ENCODE data around the gene KDM3B. TPM values are rescaled to one million over a fixed set of nuclear protein-coding genes. Genes with fewer than 3 reads are reported as not detected.

KDM3B gene
- total RNA-seq, 1 donor from 2014 or later: 39.1 TPM

DNA sequence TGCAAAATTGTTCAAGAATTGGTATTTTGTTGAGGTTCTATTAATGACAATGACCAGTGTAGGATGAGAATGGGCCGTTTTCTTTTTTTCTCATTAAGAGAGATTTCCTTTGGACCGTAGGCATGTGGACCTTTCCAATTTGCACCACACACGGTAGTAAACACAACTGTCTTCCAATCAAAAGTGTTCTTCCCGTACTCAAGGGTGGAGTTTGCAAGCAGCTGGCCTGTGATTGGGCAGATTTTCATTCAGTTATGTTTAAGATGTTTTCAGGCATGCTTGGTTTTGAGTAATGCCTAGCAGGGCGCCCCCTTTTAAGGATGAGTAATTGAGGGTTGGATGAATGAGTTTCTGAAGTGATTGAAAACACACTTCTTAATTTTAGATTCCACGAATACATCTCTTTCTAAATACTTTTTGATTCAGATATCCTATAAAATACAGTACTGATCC lies 2.5 kb downstream of the KDM3B start:
- H3K27ac Mint-ChIP-seq (ENCODE audit: unreplicated experiment): peak overlapping the region; percentile 98
- H3K4me3 Mint-ChIP-seq (ENCODE audit: unreplicated experiment): peak overlapping the region; percentile 94
- H3K4me1 Mint-ChIP-seq (ENCODE audit: low read depth): peaks cover 54% of the 10 kb centered on the region
- peak; percentile 35 for TF ChIP-seq CTCF (IDR thresholded peaks at IDR 0.05)
- no peaks in the 10 kb centered on the region for H3K36me3 Mint-ChIP-seq (ENCODE audit: low read depth)
- H3K27me3 Mint-ChIP-seq (ENCODE audit: low read depth): no peaks in the 10 kb centered on the region
- DNase-seq (ENCODE audit: low spot score): no peak
- H3K9me3 Mint-ChIP-seq (ENCODE audit: low read depth): peaks cover 4% of the 10 kb centered on the region

DNA sequence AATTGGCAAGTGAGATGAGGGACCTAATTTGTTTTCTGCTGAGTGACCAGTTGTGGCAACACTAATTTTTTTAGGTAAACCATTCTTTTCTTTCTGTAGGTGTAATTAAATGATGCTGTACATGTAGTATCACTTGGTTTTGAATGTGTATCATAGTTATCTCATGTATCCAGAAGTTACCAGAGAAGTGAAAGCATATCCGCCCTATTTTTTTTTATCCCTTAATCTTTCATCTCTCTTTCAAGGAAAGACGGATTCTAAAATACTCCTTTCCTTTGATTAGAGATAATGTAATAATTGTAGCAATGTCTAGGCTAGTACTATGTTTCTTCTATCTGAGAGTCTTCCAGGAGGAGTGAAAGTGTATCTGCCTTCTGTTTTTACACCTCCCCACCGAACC lies 7.1 kb downstream of the KDM3B start:
- Mint-ChIP-seq H3K4me3 (ENCODE audit: unreplicated experiment) (no peak overlapping the region), H3K27me3 (ENCODE audit: low read depth) (no peaks in the 10 kb centered on the region), H3K4me1 (ENCODE audit: low read depth) (peaks cover 27% of the 10 kb centered on the region), H3K9me3 (ENCODE audit: low read depth) (no peaks in the 10 kb centered on the region), H3K27ac (ENCODE audit: unreplicated experiment) (no peak overlapping the region), H3K36me3 (ENCODE audit: low read depth) (no peaks in the 10 kb centered on the region)
- TF ChIP-seq CTCF (IDR thresholded peaks at IDR 0.05): no peak
- DNase-seq (ENCODE audit: low spot score): no peak

GRCh38 chr5:138360941-138361452 lies 8.5 kb downstream of the KDM3B start:
- Mint-ChIP-seq H3K4me1 (ENCODE audit: low read depth) (peaks cover 13% of the 10 kb centered on the region), H3K36me3 (ENCODE audit: low read depth) (no peaks in the 10 kb centered on the region), H3K4me3 (ENCODE audit: unreplicated experiment) (no peak overlapping the region), H3K27me3 (ENCODE audit: low read depth) (no peaks in the 10 kb centered on the region), H3K9me3 (ENCODE audit: low read depth) (no peaks in the 10 kb centered on the region), H3K27ac (ENCODE audit: unreplicated experiment) (no peak overlapping the region)
- no peak for TF ChIP-seq CTCF (IDR thresholded peaks at IDR 0.05)
- DNase-seq (ENCODE audit: low spot score): no peak

- DNase-seq (ENCODE audit: low spot score): no peak
- Mint-ChIP-seq H3K4me3 (ENCODE audit: unreplicated experiment) (no peak overlapping the region), H3K36me3 (ENCODE audit: low read depth) (no peaks in the 10 kb centered on the region), H3K27ac (ENCODE audit: unreplicated experiment) (no peak overlapping the region), H3K27me3 (ENCODE audit: low read depth) (no peaks in the 10 kb centered on the region), H3K4me1 (ENCODE audit: low read depth) (peaks cover 31% of the 10 kb centered on the region), H3K9me3 (ENCODE audit: low read depth) (no peaks in the 10 kb centered on the region)
- no peak for TF ChIP-seq CTCF (IDR thresholded peaks at IDR 0.05)
Measured at GRCh38 chr5:138364576-138364975, 12.1 kb downstream of the KDM3B start.

DNA sequence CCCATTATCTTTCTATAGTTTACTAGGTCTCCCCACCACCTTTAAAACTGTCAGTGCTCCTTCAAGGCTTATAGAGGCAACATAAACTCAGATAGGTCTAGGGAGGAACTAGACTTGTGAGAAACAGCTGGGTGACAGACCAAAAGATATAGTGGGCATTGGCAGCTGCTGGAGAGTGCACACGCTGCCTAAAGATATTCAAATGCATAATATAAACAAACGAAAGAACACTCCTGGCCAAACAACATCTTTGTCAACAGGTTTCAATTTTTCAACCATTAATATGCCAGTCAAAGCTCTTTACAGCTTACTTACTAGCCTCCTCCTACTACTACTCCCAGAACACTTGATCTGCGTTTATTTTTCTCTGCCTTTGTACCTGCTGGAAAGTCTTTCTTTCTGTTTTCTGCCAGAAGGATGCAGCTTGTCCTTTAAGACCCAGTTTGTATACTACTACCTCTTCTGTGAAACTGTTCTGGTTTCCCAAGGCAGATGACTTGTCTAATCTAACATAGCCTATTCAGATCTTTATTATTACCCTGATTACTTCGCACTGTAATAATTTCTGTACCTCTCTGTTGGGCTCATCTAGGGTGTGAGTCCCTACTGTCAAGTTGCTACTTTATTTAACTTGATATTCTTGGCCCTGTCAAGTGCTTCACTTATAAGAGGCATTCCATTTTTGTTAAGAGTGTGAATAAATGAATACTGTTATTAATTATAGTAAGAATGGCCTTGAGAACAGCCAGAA lies 14.3 kb downstream of the KDM3B start:
- Mint-ChIP-seq H3K4me1 (ENCODE audit: low read depth) (peaks cover 39% of the 10 kb centered on the region), H3K4me3 (ENCODE audit: unreplicated experiment) (no peak overlapping the region), H3K9me3 (ENCODE audit: low read depth) (no peaks in the 10 kb centered on the region), H3K27ac (ENCODE audit: unreplicated experiment) (no peak overlapping the region), H3K36me3 (ENCODE audit: low read depth) (no peaks in the 10 kb centered on the region), H3K27me3 (ENCODE audit: low read depth) (no peaks in the 10 kb centered on the region)
- TF ChIP-seq CTCF (IDR thresholded peaks at IDR 0.05): no peak
- no peak for DNase-seq (ENCODE audit: low spot score)
